K562 (cell line): Measurements from ENCODE around the gene DNASE2B.

ENCODE experiments used
- ATF1 ChIP-seq, 2 experiments: fragments of 450-650 bp in 1 of 2; IDR thresholded peaks; 2 replicates each; pipeline ENCODE4 v1.6.1; 2016; ENCODE audit warnings: missing compliant biosample characterization in 1 of 2, missing genetic modification characterization in 1 of 2
- MAZ ChIP-seq, 2 experiments: fragments of 450-650 bp in 1 of 2; sonication (generic) in 1 of 2; formaldehyde crosslinking; IDR thresholded peaks in 1 of 2; conservative IDR thresholded peaks in 1 of 2; 2 replicates each; pipeline versions ENCODE4 v1.4.0 to v1.5.0; 2020; ENCODE audit warnings: mild to moderate bottlenecking in 1 of 2, missing genetic modification reagents in 1 of 2
- SIN3A ChIP-seq, 2 experiments: fragments of 150-350 bp in 1 of 2; IDR thresholded peaks; 2 replicates each; pipeline ENCODE4 v1.6.1; 2011 to 2016; ENCODE audit warnings: borderline replicate concordance in 2 of 2, low read depth in 2 of 2, low read length in 2 of 2, mild to moderate bottlenecking in 2 of 2, moderate library complexity in 2 of 2; ENCODE audit not compliant: control insufficient read depth in 1 of 2
- TF ChIP-seq, protein P1 (sequence below), 3 experiments: IDR thresholded peaks in 2 of 3; conservative IDR thresholded peaks in 1 of 3; 2 replicates each; pipeline ENCODE4 v1.5.1; 2011 to 2012; ENCODE audit warnings: low read length in 3 of 3, mild to moderate bottlenecking in 3 of 3, control low read depth in 2 of 3, improper control_type of control experiment in 1 of 3, inconsistent platforms in 1 of 3, low read depth in 1 of 3, mixed read lengths in 1 of 3, moderate library complexity in 1 of 3; ENCODE audit not compliant: insufficient read depth in 2 of 3
- TF ChIP-seq, protein P2 (sequence below), 2 experiments: fragments of 450-650 bp; conservative IDR thresholded peaks; 2 replicates each; pipeline ENCODE4 v1.6.1; 2017; ENCODE audit warnings: mild to moderate bottlenecking in 2 of 2, moderate library complexity in 2 of 2

DNA sequence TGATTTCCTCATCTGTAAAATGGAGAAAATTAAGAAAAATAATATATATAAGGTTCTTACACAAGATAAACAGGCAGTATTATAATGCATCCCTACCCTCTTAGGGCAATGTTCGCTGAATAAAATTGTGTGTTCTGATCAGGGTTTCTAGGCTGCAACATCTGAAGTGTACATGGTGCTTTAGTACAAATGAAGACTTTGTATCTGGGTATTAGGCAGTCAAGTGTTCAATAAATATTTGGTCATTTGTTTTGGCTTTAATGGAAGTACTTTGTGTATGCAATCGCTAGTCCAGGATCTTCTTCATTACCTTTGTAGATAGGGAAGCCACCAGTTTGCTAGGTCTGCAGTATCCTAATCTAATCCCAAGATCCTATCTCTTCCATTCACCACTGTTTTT lies 28.1 kb downstream of the DNASE2B start:
- TF ChIP-seq, protein P1, sequence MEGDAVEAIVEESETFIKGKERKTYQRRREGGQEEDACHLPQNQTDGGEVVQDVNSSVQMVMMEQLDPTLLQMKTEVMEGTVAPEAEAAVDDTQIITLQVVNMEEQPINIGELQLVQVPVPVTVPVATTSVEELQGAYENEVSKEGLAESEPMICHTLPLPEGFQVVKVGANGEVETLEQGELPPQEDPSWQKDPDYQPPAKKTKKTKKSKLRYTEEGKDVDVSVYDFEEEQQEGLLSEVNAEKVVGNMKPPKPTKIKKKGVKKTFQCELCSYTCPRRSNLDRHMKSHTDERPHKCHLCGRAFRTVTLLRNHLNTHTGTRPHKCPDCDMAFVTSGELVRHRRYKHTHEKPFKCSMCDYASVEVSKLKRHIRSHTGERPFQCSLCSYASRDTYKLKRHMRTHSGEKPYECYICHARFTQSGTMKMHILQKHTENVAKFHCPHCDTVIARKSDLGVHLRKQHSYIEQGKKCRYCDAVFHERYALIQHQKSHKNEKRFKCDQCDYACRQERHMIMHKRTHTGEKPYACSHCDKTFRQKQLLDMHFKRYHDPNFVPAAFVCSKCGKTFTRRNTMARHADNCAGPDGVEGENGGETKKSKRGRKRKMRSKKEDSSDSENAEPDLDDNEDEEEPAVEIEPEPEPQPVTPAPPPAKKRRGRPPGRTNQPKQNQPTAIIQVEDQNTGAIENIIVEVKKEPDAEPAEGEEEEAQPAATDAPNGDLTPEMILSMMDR (IDR thresholded peaks at IDR 0.05 in 2 of 3, conservative IDR thresholded peaks at IDR 0.05 in 1 of 3; ENCODE audit: insufficient read depth in 2 of 3, low read depth in 1 of 3, low read length in 3 of 3): no peak
- TF ChIP-seq MAZ (CRISPR knock-in tag; conservative IDR thresholded peaks at IDR 0.05 in 1 of 2, IDR thresholded peaks at IDR 0.05 in 1 of 2) (no peak), SIN3A (IDR thresholded peaks at IDR 0.05; ENCODE audit: borderline replicate concordance in 2 of 2, control insufficient read depth in 1 of 2, low read depth in 2 of 2, low read length in 2 of 2) (no peak), ATF1 (CRISPR knock-in tag; IDR thresholded peaks at IDR 0.05) (no peak), ATF1 (tag; IDR thresholded peaks at IDR 0.05) (no peak)
- TF ChIP-seq, protein P2, sequence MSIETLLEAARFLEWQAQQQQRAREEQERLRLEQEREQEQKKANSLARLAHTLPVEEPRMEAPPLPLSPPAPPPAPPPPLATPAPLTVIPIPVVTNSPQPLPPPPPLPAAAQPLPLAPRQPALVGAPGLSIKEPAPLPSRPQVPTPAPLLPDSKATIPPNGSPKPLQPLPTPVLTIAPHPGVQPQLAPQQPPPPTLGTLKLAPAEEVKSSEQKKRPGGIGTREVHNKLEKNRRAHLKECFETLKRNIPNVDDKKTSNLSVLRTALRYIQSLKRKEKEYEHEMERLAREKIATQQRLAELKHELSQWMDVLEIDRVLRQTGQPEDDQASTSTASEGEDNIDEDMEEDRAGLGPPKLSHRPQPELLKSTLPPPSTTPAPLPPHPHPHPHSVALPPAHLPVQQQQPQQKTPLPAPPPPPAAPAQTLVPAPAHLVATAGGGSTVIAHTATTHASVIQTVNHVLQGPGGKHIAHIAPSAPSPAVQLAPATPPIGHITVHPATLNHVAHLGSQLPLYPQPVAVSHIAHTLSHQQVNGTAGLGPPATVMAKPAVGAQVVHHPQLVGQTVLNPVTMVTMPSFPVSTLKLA (conservative IDR thresholded peaks at IDR 0.05): no peak
